ENCODE results near the gene LARP1B. TPM values are rescaled to one million over a fixed set of nuclear protein-coding genes. Genes with fewer than 3 reads are reported as not detected.
"Not testable (repeated sequence)": the region's sequence is repeated elsewhere in the genome, so short reads cannot be mapped to it uniquely, and the experiment has no call there.

Gene LARP1B
- total RNA-seq, 2 donors from 2014 or later = 17.9 to 25.8 TPM

DNA sequence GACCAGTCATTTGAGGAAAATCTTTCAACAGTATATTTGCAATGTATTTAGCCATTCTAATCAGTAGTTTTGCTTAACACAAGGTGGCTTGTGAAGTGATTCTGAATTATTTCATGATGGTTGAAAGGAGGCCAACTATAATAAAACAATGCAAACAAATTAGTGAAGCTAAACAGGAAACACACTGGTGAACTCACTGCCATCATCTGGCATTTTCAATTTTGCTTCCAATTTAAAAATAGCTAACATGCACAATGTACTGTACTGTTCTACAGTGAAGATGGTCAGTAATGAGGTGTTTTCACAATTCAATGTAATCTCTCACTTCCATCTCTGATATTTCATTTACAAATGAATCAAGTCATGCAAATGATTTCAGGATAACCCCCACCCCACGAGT, 195.4 kb downstream of the LARP1B start:
- no peak for DNase-seq (ENCODE audit: low spot score)
- intact Hi-C loops (cut with DNase I) = no loop called here

DNA sequence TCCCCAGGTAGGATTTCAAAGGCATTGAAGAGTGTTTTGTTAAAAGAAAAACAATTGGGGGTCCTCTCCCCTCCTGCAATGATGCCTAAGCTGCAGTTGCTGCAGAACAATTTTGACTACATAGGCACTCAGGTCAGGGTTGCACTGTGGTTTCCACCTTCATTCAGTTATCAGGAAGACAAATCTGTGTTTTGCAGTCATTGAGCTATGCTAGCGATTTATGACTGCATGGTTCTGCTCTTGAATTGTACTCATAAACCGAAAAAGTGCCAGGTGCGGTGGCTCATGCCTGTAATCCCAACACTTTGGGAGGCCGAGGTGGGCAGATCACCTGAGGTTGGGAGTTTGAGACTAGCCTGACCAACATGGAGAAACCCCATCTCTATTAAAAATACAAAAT, 197.1 kb downstream of the LARP1B start:
- intact Hi-C loops (cut with DNase I); DNase-seq (ENCODE audit: low spot score): not testable (repeated sequence)

GRCh38 chr4:128259889-128260288, 198.8 kb downstream of the LARP1B start:
- intact Hi-C loops (cut with DNase I); DNase-seq (ENCODE audit: low spot score): not testable (repeated sequence)

Other genes with a start within 250 kb of the LARP1B start
- gene PLK4, start 180.4 kb upstream of the LARP1B start, total RNA-seq = 1 to 10 TPM; 1.7 to 2.1 TPM
- gene MFSD8, start 96.1 kb upstream of the LARP1B start, total RNA-seq = 10 to 100 TPM; 22.8 to 24.4 TPM
- 10 to 100 TPM in 1 of 2 donors, 1 to 10 TPM in 1; 8.0 to 10.8 TPM for gene ABHD18, start 95.9 kb upstream of the LARP1B start, total RNA-seq
- gene PGRMC2, start 226.5 kb downstream of the LARP1B start, total RNA-seq = 10 to 100 TPM; 69.6 to 77.8 TPM

Measured in posterior vena cava (tissue), 2 donors.